ENCODE data around the gene EFTUD2. TPM values are rescaled to one million over a fixed set of nuclear protein-coding genes. Genes with fewer than 3 reads are reported as not detected.

EFTUD2 gene
- total RNA-seq, 2 experiments from 2014 or later: 73.5 to 148 TPM

- Histone ChIP-seq H3K79me2 (ENCODE audit: insufficient read depth, low read depth, low read length) (peaks cover 27% of the 10 kb centered on the region; the same call in 1 of the 2 replicates), H3K4me3 (ENCODE audit: low read depth, low read length, poor library complexity, severe bottlenecking) (no peak overlapping the region), H3K9me2 (ENCODE audit: insufficient read depth, low read length) (no peaks in the 10 kb centered on the region), H3K36me3 (ENCODE audit: insufficient read depth, low read length) (peaks cover 94% of the 10 kb centered on the region), H3K9me3 (ENCODE audit: low read length) (no peaks in the 10 kb centered on the region), H3K27ac (ENCODE audit: low read depth, low read length, poor library complexity, severe bottlenecking) (no peak overlapping the region), H2AFZ (ENCODE audit: low read length) (no peak overlapping the region), H4K20me1 (ENCODE audit: insufficient read depth, low read length) (peaks cover 6% of the 10 kb centered on the region; the same call in 1 of the 2 replicates), H3K4me1 (ENCODE audit: insufficient read depth, low read length, poor library complexity, severe bottlenecking) (peaks cover 7% of the 10 kb centered on the region), H3K4me2 (ENCODE audit: low read length) (no peak overlapping the region)
- intact Hi-C loops (cut with micrococcal nuclease; ENCODE audit: unreplicated experiment): no loop called here
- no peak for TF ChIP-seq EZH2phosphoT487 (IDR thresholded peaks at IDR 0.05; ENCODE audit: borderline replicate concordance, low read depth, low read length)
- TF ChIP-seq, protein P1, sequence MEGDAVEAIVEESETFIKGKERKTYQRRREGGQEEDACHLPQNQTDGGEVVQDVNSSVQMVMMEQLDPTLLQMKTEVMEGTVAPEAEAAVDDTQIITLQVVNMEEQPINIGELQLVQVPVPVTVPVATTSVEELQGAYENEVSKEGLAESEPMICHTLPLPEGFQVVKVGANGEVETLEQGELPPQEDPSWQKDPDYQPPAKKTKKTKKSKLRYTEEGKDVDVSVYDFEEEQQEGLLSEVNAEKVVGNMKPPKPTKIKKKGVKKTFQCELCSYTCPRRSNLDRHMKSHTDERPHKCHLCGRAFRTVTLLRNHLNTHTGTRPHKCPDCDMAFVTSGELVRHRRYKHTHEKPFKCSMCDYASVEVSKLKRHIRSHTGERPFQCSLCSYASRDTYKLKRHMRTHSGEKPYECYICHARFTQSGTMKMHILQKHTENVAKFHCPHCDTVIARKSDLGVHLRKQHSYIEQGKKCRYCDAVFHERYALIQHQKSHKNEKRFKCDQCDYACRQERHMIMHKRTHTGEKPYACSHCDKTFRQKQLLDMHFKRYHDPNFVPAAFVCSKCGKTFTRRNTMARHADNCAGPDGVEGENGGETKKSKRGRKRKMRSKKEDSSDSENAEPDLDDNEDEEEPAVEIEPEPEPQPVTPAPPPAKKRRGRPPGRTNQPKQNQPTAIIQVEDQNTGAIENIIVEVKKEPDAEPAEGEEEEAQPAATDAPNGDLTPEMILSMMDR (conservative IDR thresholded peaks at IDR 0.05; ENCODE audit: low read length): no peak
- no peak for DNase-seq (ENCODE audit: low spot score)
- POLR2A ChIA-PET: interaction anchor here (0.6 to 1.0 kb wide), 3 partner anchors 65 to 433 kb away, joined by 3 to 4 read pairs (median 3); no protein-coding TSS in a partner anchor
- BruUV-seq (replicated peaks): no TSS peak
- CTCF ChIA-PET (ENCODE audit: unreplicated experiment): no interaction called here
Observed at GRCh38 chr17:44884941-44885340, 14.3 kb downstream of the EFTUD2 start.

DNA sequence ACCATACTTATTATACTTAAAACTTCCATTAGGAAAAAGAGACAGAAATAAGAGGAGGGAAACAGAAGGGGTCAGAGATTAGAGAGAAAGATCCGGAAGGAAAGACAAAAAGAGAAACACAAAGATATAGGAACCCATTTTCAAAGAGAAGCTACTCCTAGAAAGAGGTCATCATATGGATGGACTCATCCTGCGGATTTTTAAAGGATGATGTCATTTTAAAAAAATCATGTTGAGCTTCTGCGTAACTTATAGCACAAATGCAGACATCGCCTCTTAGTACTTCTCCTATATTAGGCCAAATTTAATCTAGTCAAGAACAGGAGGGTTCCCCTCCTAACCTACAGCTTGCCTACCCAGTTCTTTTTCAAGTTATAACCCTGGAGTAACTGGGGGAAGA lies 18.1 kb downstream of the EFTUD2 start:
- ChIA-PET POLR2A (interaction anchor here (1.3 kb wide), 1 partner anchor 105 kb away, joined by 4 read pairs; no protein-coding TSS in a partner anchor), CTCF (ENCODE audit: unreplicated experiment) (interaction anchor here (0.6 kb wide), 1 partner anchor 242 kb away, joined by 3 read pairs; no protein-coding TSS in a partner anchor)
- TF ChIP-seq, protein P1 (conservative IDR thresholded peaks at IDR 0.05; ENCODE audit: low read length): no peak
- TF ChIP-seq EZH2phosphoT487 (IDR thresholded peaks at IDR 0.05; ENCODE audit: borderline replicate concordance, low read depth, low read length): no peak
- H3K9me2 ChIP-seq (ENCODE audit: insufficient read depth, low read length): no peaks in the 10 kb centered on the region
- H3K36me3 ChIP-seq (ENCODE audit: insufficient read depth, low read length): peaks cover 97% of the 10 kb centered on the region
- no TSS peak for BruUV-seq (replicated peaks)
- no peak overlapping the region for H3K4me3 ChIP-seq (ENCODE audit: low read depth, low read length, poor library complexity, severe bottlenecking)
- DNase-seq (ENCODE audit: low spot score): no peak
- no peak overlapping the region for H3K4me2 ChIP-seq (ENCODE audit: low read length)
- intact Hi-C loops (cut with micrococcal nuclease; ENCODE audit: unreplicated experiment): no loop called here
- H3K27ac ChIP-seq (ENCODE audit: low read depth, low read length, poor library complexity, severe bottlenecking): no peak overlapping the region
- H3K79me2 ChIP-seq (ENCODE audit: insufficient read depth, low read depth, low read length): no peaks in the 10 kb centered on the region
- H2AFZ ChIP-seq (ENCODE audit: low read length): no peak overlapping the region
- H3K9me3 ChIP-seq (ENCODE audit: low read length): no peaks in the 10 kb centered on the region
- H4K20me1 ChIP-seq (ENCODE audit: insufficient read depth, low read length): no peaks in the 10 kb centered on the region
- H3K4me1 ChIP-seq (ENCODE audit: insufficient read depth, low read length, poor library complexity, severe bottlenecking): no peaks in the 10 kb centered on the region

GRCh38 chr17:44880062-44880461 lies 19.2 kb downstream of the EFTUD2 start:
- Histone ChIP-seq H3K9me3 (ENCODE audit: low read length) (no peaks in the 10 kb centered on the region), H2AFZ (ENCODE audit: low read length) (no peak overlapping the region), H3K9me2 (ENCODE audit: insufficient read depth, low read length) (no peaks in the 10 kb centered on the region), H3K36me3 (ENCODE audit: insufficient read depth, low read length) (peaks cover 94% of the 10 kb centered on the region), H4K20me1 (ENCODE audit: insufficient read depth, low read length) (no peaks in the 10 kb centered on the region), H3K79me2 (ENCODE audit: insufficient read depth, low read depth, low read length) (no peaks in the 10 kb centered on the region), H3K4me3 (ENCODE audit: low read depth, low read length, poor library complexity, severe bottlenecking) (no peak overlapping the region), H3K4me2 (ENCODE audit: low read length) (no peak overlapping the region), H3K4me1 (ENCODE audit: insufficient read depth, low read length, poor library complexity, severe bottlenecking) (no peaks in the 10 kb centered on the region), H3K27ac (ENCODE audit: low read depth, low read length, poor library complexity, severe bottlenecking) (no peak overlapping the region)
- TF ChIP-seq EZH2phosphoT487 (IDR thresholded peaks at IDR 0.05; ENCODE audit: borderline replicate concordance, low read depth, low read length): no peak
- TF ChIP-seq, protein P1 (conservative IDR thresholded peaks at IDR 0.05; ENCODE audit: low read length): no peak
- CTCF ChIA-PET (ENCODE audit: unreplicated experiment): no interaction called here
- POLR2A ChIA-PET: no interaction called here
- DNase-seq (ENCODE audit: low spot score): no peak
- intact Hi-C loops (cut with micrococcal nuclease; ENCODE audit: unreplicated experiment): no loop called here
- no TSS peak for BruUV-seq (replicated peaks)

All from OCI-LY7 (cell line).